GM12878 (cell line): ENCODE measurements around the gene CD93.

Source experiments
- CHD4 ChIP-seq: fragments of 200-600 bp; sonication (generic); IDR thresholded peaks from 2 replicates; pipeline ENCODE4 v1.6.1; 2016; ENCODE audit warnings: mild to moderate bottlenecking
- HDAC6 ChIP-seq: fragments of 200-600 bp; sonication (generic); IDR thresholded peaks from one replicate; pipeline ENCODE4 v1.8.0; 2017; ENCODE audit warnings: antibody characterized with exemption; ENCODE audit not compliant: unreplicated experiment
- PKNOX1 ChIP-seq: fragments of 450-650 bp; IDR thresholded peaks from 2 replicates; pipeline ENCODE4 v1.6.1; 2016; ENCODE audit warnings: mild to moderate bottlenecking
- POLR2AphosphoS5 ChIP-seq: IDR thresholded peaks from 2 replicates; pipeline ENCODE4 v1.6.1; 2011; ENCODE audit warnings: mild to moderate bottlenecking, low read length, inconsistent platforms
- TF ChIP-seq, protein P1 (sequence below): IDR thresholded peaks from 2 replicates; pipeline ENCODE4 v1.6.1; 2012; ENCODE audit warnings: low read depth, low read length, improper control_type of control experiment
- TF ChIP-seq, protein P2 (sequence below): IDR thresholded peaks from 2 replicates; pipeline ENCODE4 v1.6.1; 2011; ENCODE audit warnings: low read depth, mild to moderate bottlenecking, low read length, moderate library complexity, borderline replicate concordance; ENCODE audit errors: extremely low read depth
- TF ChIP-seq, protein P3 (sequence below): fragments of 450-650 bp; formaldehyde crosslinking; IDR thresholded peaks from 2 replicates; pipeline ENCODE4 v1.4.0; 2020; ENCODE audit warnings: mild to moderate bottlenecking, moderate library complexity

DNA sequence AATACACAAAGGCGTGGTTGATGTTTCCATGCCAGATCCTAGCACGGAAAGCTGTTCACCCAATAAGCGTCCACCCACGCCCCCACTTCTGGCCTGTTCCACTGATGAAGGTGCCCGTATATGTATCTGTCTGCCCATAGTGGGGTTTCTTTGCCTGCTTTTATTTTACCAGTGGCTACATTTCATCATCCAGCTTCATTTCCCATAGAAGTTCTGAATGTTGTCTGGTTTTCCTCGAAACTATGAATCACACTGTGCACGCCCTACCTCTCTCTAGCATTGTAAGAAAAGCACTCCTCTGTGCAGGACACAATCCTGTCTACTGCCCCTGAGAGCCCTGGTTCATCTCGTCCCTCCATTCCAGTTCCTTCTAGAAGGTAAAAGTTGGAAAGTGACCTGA is 8.8 kb upstream of the CD93 start:
- TF ChIP-seq POLR2AphosphoS5, result no peak
- TF ChIP-seq, protein P1, sequence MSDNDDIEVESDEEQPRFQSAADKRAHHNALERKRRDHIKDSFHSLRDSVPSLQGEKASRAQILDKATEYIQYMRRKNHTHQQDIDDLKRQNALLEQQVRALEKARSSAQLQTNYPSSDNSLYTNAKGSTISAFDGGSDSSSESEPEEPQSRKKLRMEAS, result no peak
- no peak for TF ChIP-seq CHD4
- TF ChIP-seq, protein P2, sequence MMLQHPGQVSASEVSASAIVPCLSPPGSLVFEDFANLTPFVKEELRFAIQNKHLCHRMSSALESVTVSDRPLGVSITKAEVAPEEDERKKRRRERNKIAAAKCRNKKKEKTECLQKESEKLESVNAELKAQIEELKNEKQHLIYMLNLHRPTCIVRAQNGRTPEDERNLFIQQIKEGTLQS, result no peak
- no peak for TF ChIP-seq PKNOX1
- TF ChIP-seq, protein P3, sequence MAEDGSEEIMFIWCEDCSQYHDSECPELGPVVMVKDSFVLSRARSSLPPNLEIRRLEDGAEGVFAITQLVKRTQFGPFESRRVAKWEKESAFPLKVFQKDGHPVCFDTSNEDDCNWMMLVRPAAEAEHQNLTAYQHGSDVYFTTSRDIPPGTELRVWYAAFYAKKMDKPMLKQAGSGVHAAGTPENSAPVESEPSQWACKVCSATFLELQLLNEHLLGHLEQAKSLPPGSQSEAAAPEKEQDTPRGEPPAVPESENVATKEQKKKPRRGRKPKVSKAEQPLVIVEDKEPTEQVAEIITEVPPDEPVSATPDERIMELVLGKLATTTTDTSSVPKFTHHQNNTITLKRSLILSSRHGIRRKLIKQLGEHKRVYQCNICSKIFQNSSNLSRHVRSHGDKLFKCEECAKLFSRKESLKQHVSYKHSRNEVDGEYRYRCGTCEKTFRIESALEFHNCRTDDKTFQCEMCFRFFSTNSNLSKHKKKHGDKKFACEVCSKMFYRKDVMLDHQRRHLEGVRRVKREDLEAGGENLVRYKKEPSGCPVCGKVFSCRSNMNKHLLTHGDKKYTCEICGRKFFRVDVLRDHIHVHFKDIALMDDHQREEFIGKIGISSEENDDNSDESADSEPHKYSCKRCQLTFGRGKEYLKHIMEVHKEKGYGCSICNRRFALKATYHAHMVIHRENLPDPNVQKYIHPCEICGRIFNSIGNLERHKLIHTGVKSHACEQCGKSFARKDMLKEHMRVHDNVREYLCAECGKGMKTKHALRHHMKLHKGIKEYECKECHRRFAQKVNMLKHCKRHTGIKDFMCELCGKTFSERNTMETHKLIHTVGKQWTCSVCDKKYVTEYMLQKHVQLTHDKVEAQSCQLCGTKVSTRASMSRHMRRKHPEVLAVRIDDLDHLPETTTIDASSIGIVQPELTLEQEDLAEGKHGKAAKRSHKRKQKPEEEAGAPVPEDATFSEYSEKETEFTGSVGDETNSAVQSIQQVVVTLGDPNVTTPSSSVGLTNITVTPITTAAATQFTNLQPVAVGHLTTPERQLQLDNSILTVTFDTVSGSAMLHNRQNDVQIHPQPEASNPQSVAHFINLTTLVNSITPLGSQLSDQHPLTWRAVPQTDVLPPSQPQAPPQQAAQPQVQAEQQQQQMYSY, result no peak
- no peak for TF ChIP-seq HDAC6
